HFF-Myc (cell line): ENCODE measurements around the gene ENTPD1.
"Not testable (repeated sequence)": the region's sequence is repeated elsewhere in the genome, so short reads cannot be mapped to it uniquely, and the experiment has no call there.

ENCODE experiments used
- DNase-seq: peaks from one replicate; pipeline ENCODE4 v3.0.0-alpha.2; 2011; ENCODE audit warnings: low read depth; ENCODE audit errors: extremely low read depth
- H3K4me3 ChIP-seq: replicated peaks from 2 replicates; pipeline ENCODE4 v1.5.1; 2011; ENCODE audit warnings: low read depth, mild to moderate bottlenecking, control low read depth, low read length
- TF ChIP-seq, protein P1 (sequence below): IDR thresholded peaks from 2 replicates; pipeline ENCODE4 v1.5.1; 2012; ENCODE audit warnings: mild to moderate bottlenecking, low read depth, low read length, control low read depth; ENCODE audit errors: missing control alignments

ENTPD1 gene

GRCh38 chr10:95756041-95756761 is at the start of gene ENTPD1:
Gene ENTPD1, plus strand, starts transcription at chr10:95756163. Its CDS starts 77 bp downstream, at chr10:95756240.
- DNase-seq = no peak
- H3K4me3 ChIP-seq = no peak within 1 kb of the TSS
- TF ChIP-seq, protein P1, sequence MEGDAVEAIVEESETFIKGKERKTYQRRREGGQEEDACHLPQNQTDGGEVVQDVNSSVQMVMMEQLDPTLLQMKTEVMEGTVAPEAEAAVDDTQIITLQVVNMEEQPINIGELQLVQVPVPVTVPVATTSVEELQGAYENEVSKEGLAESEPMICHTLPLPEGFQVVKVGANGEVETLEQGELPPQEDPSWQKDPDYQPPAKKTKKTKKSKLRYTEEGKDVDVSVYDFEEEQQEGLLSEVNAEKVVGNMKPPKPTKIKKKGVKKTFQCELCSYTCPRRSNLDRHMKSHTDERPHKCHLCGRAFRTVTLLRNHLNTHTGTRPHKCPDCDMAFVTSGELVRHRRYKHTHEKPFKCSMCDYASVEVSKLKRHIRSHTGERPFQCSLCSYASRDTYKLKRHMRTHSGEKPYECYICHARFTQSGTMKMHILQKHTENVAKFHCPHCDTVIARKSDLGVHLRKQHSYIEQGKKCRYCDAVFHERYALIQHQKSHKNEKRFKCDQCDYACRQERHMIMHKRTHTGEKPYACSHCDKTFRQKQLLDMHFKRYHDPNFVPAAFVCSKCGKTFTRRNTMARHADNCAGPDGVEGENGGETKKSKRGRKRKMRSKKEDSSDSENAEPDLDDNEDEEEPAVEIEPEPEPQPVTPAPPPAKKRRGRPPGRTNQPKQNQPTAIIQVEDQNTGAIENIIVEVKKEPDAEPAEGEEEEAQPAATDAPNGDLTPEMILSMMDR = no peak

DNA sequence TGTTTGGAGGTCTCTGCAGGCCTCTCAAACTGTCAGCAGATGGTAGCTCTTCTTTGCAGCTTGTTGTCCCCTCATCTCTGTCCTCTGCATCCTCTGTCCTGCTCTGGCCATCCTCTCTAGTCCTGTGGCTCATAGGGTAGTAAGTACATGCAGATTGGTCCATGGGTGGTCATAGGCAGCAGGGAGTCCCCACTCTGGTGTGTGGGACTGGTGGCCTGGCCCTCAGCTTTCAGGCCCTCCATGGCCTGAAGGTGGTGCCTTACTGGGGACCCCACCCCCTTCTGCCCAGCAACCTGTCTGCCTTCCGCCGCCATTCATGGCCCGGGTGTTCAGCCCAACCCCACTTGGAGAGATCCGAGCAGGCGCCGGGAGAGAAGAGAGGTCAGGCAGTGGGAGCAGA is 49.4 kb upstream of the ENTPD1 start:
- no peak overlapping the region for H3K4me3 ChIP-seq
- DNase-seq = no peak
- TF ChIP-seq, protein P1 = no peak

GRCh38 chr10:95706990-95707389 is 49.0 kb upstream of the ENTPD1 start:
- TF ChIP-seq, protein P1 = no peak
- DNase-seq = no peak
- no peak overlapping the region for H3K4me3 ChIP-seq

GRCh38 chr10:95711492-95711891 is 44.5 kb upstream of the ENTPD1 start:
- DNase-seq = no peak
- no peak overlapping the region for H3K4me3 ChIP-seq
- TF ChIP-seq, protein P1 = no peak

GRCh38 chr10:95716466-95716865 is 39.5 kb upstream of the ENTPD1 start:
- TF ChIP-seq, protein P1 = no peak
- no peak for DNase-seq
- H3K4me3 ChIP-seq = no peak overlapping the region

- DNase-seq = no peak
- TF ChIP-seq, protein P1 = no peak
- no peak overlapping the region for H3K4me3 ChIP-seq
Observed at GRCh38 chr10:95716866-95717265, 39.1 kb upstream of the ENTPD1 start.

DNA sequence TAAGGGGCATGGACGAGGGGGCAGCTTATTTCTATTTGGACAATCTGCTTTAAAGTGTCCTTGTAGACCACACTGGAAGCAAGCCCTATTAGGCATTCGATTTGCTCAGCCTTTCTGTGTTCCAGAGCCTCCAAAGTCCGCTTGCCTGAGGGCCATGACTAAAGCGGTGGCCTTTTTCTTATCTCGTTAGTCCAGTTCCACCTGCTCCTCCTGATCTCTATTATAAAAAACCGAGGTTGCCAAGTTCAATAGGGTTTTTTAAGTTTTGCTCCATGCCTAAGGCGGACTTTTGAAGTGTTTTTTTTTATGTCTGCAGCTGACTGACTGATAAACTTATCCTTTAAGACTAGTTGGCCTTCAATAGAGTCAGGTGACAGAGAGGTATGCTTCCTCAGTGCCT is 35.2 kb upstream of the ENTPD1 start:
- DNase-seq, H3K4me3 ChIP-seq: not testable (repeated sequence)

GRCh38 chr10:95722496-95722895 is 33.5 kb upstream of the ENTPD1 start:
- DNase-seq, H3K4me3 ChIP-seq: not testable (repeated sequence)
